OCI-LY3 (cell line): ENCODE measurements around the gene PIGC.

ENCODE experiments used
- CTCF ChIP-seq: fragments of 200-600, 300-600 bp; sonication (generic); IDR thresholded peaks from 2 replicates; pipeline ENCODE4 v1.5.1; 2014; ENCODE audit warnings: antibody characterized with exemption, low read length, low read depth
- EZH2phosphoT487 ChIP-seq: fragments of 200-600 bp; shearing (Covaris generic); IDR thresholded peaks from 2 replicates; pipeline ENCODE4 v1.6.1; 2018; ENCODE audit warnings: antibody characterized with exemption, mixed run types, low read depth

GRCh38 chr1:172398970-172399755 is 44.7 kb downstream of the PIGC start:
- TF ChIP-seq CTCF (peak; percentile 82), EZH2phosphoT487 (no peak)
